Measurements from ENCODE around the gene ZP2.
"Not testable (repeated sequence)": the region's sequence is repeated elsewhere in the genome, so short reads cannot be mapped to it uniquely, and the experiment has no call there.

ZP2 gene

GRCh38 chr16:21208446-21209230 is 2.7 kb downstream of the ZP2 start:
- no peak for DNase-seq

GRCh38 chr16:21206550-21206949 is 4.8 kb downstream of the ZP2 start:
- no peak for DNase-seq

GRCh38 chr16:21205303-21205702 is 6.1 kb downstream of the ZP2 start:
- DNase-seq, result no peak

- DNase-seq, result no peak
Observed at GRCh38 chr16:21203155-21203797, 8.1 kb downstream of the ZP2 start.

GRCh38 chr16:21199607-21200218 is 11.7 kb downstream of the ZP2 start:
- no peak for DNase-seq

GRCh38 chr16:21197621-21198020 is 13.8 kb downstream of the ZP2 start:
- DNase-seq, result no peak

GRCh38 chr16:21197112-21197511 is 14.3 kb downstream of the ZP2 start:
- no peak for DNase-seq

- DNase-seq, result not testable (repeated sequence)
Observed at GRCh38 chr16:21195330-21195729, 16.0 kb downstream of the ZP2 start.

GRCh38 chr16:21194771-21195301 is 16.5 kb downstream of the ZP2 start:
- DNase-seq, result no peak

GRCh38 chr16:21192991-21193390 is 18.4 kb downstream of the ZP2 start:
- DNase-seq, result no peak

GRCh38 chr16:21190599-21190998 is 20.8 kb downstream of the ZP2 start:
- DNase-seq, result no peak

GRCh38 chr16:21190013-21190412 is 21.4 kb downstream of the ZP2 start:
- DNase-seq, result no peak

GRCh38 chr16:21189311-21189710 is 22.1 kb downstream of the ZP2 start:
- DNase-seq, result no peak

GRCh38 chr16:21186326-21186691 is 25.1 kb downstream of the ZP2 start:
- DNase-seq, result no peak

GRCh38 chr16:21185659-21186325 is 25.6 kb downstream of the ZP2 start:
- no peak for DNase-seq

- no peak for DNase-seq
Observed at GRCh38 chr16:21184834-21185233, 26.5 kb downstream of the ZP2 start.

GRCh38 chr16:21183995-21184394 is 27.4 kb downstream of the ZP2 start:
- DNase-seq, result no peak

GRCh38 chr16:21179983-21180365 is 31.4 kb downstream of the ZP2 start:
- DNase-seq, result no peak

- DNase-seq, result no peak
Observed at GRCh38 chr16:21179126-21179982, 32.0 kb downstream of the ZP2 start.

- DNase-seq, result no peak
Observed at GRCh38 chr16:21175397-21175796, 36.0 kb downstream of the ZP2 start.

- no peak for DNase-seq
Observed at GRCh38 chr16:21172650-21173049, 38.7 kb downstream of the ZP2 start.

- DNase-seq, result not testable (repeated sequence)
Observed at GRCh38 chr16:21170116-21170515, 41.3 kb downstream of the ZP2 start.

Data from NCI-H1930 (cell line).